Mucosa of stomach (tissue), 1 donor: ENCODE data around the gene ADGRE3.

Source experiments
- H3K27me3 ChIP-seq: one replicate; pipeline ENCODE4 v1.7.0; 2013; ENCODE audit warnings: mild to moderate bottlenecking, low read length; ENCODE audit not compliant: control insufficient read depth, insufficient read depth
- H3K36me3 ChIP-seq: one replicate; pipeline ENCODE4 v1.7.0; 2013; ENCODE audit warnings: low read length; ENCODE audit not compliant: control insufficient read depth, insufficient read depth
- H3K4me1 ChIP-seq: one replicate; pipeline ENCODE4 v1.7.0; 2013; ENCODE audit warnings: mild to moderate bottlenecking, low read length; ENCODE audit not compliant: control insufficient read depth, insufficient read depth
- H3K4me3 ChIP-seq: one replicate; pipeline ENCODE4 v1.7.0; 2013; ENCODE audit warnings: low read length
- H3K9ac ChIP-seq: one replicate; pipeline ENCODE4 v1.7.0; 2013; ENCODE audit warnings: mild to moderate bottlenecking, low read length, moderate library complexity
- H3K9me3 ChIP-seq: one replicate; pipeline ENCODE4 v1.7.0; 2013; ENCODE audit warnings: mild to moderate bottlenecking, low read length, moderate library complexity; ENCODE audit not compliant: control insufficient read depth
- donor health status: Pancreatic carcinoma.

ADGRE3 gene

GRCh38 chr19:14582894-14583340, 91.7 kb downstream of the ADGRE3 start, which contains the start of gene CLEC17A:
CLEC17A (plus strand) TSS chr19:14583084; CDS start chr19:14583161, 77 bp downstream.
- H3K4me3 ChIP-seq: no peak within 1 kb of the TSS
- H3K9ac ChIP-seq: no peak within 1 kb of the TSS
- no peaks in the 10 kb centered on the region for H3K27me3 ChIP-seq

GRCh38 chr19:14580623-14581237, 93.9 kb downstream of the ADGRE3 start:
- no peaks in the 10 kb centered on the region for H3K9me3 ChIP-seq
- no peak overlapping the region for H3K4me3 ChIP-seq
- H3K9ac ChIP-seq: no peak overlapping the region
- H3K36me3 ChIP-seq: no peaks in the 10 kb centered on the region
- no peaks in the 10 kb centered on the region for H3K27me3 ChIP-seq
- no peaks in the 10 kb centered on the region for H3K4me1 ChIP-seq

More at GRCh38 chr19:14582894-14583340, 91.7 kb downstream of the ADGRE3 start, which contains the start of gene CLEC17A:
- H3K4me1 ChIP-seq: no peaks in the 10 kb centered on the region
- H3K9me3 ChIP-seq: no peaks in the 10 kb centered on the region
- H3K36me3 ChIP-seq: no peaks in the 10 kb centered on the region

DNA sequence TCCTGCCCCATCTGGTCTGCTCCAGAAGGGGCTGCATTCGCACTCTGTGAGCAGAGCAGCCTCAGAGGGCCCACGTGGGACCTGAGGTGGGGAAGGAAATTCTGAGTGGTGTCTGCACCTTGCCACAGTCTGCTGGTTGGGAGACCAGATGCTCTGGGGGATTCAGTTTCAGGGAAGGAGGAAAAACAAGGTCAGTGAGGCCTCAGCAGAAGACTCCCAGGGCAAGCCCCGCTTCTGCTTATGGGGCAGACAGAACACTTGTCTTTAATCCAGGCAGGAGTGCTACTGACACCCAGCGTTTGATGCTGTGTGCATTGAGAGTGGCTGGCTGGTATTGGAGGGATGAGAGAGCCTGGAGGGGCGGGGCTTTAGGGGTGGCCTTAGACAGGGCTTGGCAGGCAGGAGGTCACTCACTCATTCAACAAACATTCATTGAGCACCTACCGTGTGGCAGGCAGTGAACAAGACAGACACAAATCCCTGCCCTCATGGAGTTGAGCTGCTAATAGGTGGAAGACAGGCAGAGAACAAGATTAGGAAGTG, 96.7 kb downstream of the ADGRE3 start:
- Histone ChIP-seq H3K9ac (no peak overlapping the region), H3K9me3 (no peaks in the 10 kb centered on the region), H3K27me3 (no peaks in the 10 kb centered on the region), H3K4me3 (no peak overlapping the region), H3K4me1 (no peaks in the 10 kb centered on the region), H3K36me3 (no peaks in the 10 kb centered on the region)

- Histone ChIP-seq H3K4me1 (peaks cover under 1% of the 10 kb centered on the region), H3K9me3 (no peaks in the 10 kb centered on the region), H3K9ac (no peak overlapping the region), H3K36me3 (no peaks in the 10 kb centered on the region), H3K4me3 (no peak overlapping the region), H3K27me3 (no peaks in the 10 kb centered on the region)
These were observed 97.4 kb downstream of the ADGRE3 start for GRCh38 chr19:14577264-14577663.

DNA sequence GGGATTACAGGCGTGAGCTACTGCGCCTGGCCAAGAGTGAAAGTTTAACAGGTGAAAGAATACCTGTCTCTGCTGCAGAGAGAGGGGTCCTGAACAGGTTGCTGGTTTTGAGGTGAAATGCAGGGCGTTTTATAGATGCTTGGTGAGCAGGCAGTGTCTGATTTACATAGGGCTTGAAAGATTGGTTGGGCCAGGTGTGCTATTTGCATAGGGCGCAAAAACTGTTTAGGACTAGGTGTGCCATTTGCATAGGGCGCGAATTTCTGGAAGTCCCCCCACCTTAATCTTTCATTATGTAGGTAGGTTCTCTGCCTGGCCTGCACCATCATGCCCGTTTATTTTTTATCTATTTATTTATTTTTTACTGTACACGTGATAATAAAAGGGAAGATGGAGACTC, 98.3 kb downstream of the ADGRE3 start:
- no peak overlapping the region for H3K9ac ChIP-seq
- no peak overlapping the region for H3K4me3 ChIP-seq
- H3K27me3 ChIP-seq: no peaks in the 10 kb centered on the region
- no peaks in the 10 kb centered on the region for H3K9me3 ChIP-seq
- no peaks in the 10 kb centered on the region for H3K36me3 ChIP-seq
- H3K4me1 ChIP-seq: peaks cover 4% of the 10 kb centered on the region

DNA sequence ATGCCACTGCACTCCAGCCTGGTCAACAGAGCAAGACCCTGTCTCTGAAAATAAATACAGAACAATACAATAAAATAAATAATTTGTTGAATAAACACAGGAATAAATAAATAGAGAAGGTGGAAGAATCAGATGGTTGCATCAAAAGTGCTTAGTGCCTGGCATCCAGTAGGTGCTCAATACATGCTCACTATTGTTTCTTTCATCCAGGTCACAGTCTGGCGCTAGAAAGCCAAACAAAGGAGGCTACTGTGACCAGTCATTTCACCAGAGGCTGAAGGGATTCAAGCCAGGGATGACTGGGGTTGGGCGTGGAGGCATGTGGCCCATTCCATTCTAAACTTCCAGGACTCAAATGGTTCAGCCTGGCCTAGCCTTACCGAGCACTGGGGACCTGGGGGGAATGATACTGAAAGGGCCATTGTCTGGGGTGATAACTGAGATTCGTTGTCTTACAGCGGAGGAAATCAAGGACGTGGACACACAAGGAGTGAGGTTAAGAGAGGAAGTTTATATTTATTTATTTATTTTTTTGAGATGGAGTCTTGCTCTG, 99.1 kb downstream of the ADGRE3 start:
- H3K9me3 ChIP-seq: no peaks in the 10 kb centered on the region
- H3K4me1 ChIP-seq: peaks cover 11% of the 10 kb centered on the region
- H3K27me3 ChIP-seq: no peaks in the 10 kb centered on the region
- H3K36me3 ChIP-seq: no peaks in the 10 kb centered on the region
- H3K4me3 ChIP-seq: no peak overlapping the region
- H3K9ac ChIP-seq: no peak overlapping the region

DNA sequence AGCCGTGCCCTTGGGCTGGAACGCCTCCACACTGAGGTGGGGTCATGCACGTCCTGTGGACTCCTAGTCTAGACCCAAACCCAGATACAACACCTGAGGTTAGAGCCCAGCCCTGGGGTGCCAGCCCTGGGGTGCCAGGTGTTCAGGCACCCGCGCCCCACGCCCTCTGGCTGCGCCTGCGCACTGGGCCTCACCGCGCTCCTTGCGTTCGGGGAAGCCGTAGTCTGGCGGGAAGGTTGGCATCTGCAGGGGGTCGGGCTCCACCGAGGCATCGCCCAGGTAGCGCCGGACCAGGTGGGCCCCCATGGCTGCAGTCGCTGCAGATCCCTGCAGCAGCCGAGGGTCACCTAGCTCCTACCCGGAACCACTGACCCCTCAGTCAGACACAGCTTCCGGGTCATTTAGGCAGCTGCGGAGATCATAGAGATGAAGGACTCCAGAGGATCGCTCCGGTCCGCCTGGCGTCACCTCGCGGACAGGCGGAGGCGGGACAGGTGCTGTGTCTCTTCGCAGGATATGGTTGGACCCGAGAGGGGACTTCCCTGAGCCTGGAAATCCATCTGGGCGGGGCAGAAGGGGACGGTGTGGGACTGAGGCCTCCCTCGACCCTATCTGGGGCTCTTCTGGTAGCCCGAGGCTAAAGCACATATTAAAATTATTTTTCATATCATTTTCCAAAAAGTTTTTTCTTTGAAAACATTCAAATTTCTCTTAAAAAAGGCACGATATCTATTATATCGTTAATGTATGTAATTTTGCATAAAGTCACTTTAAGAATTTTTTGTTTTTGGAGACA, 102.8 kb downstream of the ADGRE3 start, which contains the start of gene NDUFB7:
TSS of gene NDUFB7 (minus strand) at position 372 of the 796 bp plus-strand sequence. CDS start at position 306, 66 bp downstream.
- Histone ChIP-seq H3K36me3 (no peaks in the 10 kb centered on the region), H3K4me1 (peaks cover 20% of the 10 kb centered on the region), H3K27me3 (no peaks in the 10 kb centered on the region), H3K9me3 (no peaks in the 10 kb centered on the region), H3K4me3 (peak within 1 kb of the TSS; percentile 99), H3K9ac (peak within 1 kb of the TSS; percentile 92)

- H3K4me1 ChIP-seq: peaks cover 20% of the 10 kb centered on the region
- peak overlapping the region; percentile 92 for H3K9ac ChIP-seq
- no peaks in the 10 kb centered on the region for H3K9me3 ChIP-seq
- H3K36me3 ChIP-seq: no peaks in the 10 kb centered on the region
- peak overlapping the region; percentile 99 for H3K4me3 ChIP-seq
- H3K27me3 ChIP-seq: no peaks in the 10 kb centered on the region
These were observed 103.6 kb downstream of the ADGRE3 start for GRCh38 chr19:14570864-14571527.
